ENCODE results near the gene PDGFRB. TPM values are rescaled to one million over a fixed set of nuclear protein-coding genes. Genes with fewer than 3 reads are reported as not detected.

PDGFRB gene
- total RNA-seq, 1 experiment from 2014 or later = not detected

GRCh38 chr5:150113047-150113744 is 42.4 kb downstream of the PDGFRB start:
- Histone ChIP-seq H2AFZ (ENCODE audit: low read length) (no peak overlapping the region), H4K20me1 (ENCODE audit: insufficient read depth, low read depth, low read length) (no peaks in the 10 kb centered on the region; the same call in 1 of the 2 replicates), H3K9me2 (replicated peaks; ENCODE audit: insufficient read depth, low read length) (no peaks in the 10 kb centered on the region), H3K9ac (ENCODE audit: low read length) (no peak overlapping the region), H3K36me3 (ENCODE audit: insufficient read depth, low read length) (no peaks in the 10 kb centered on the region), H3K27me3 (ENCODE audit: low read length) (no peaks in the 10 kb centered on the region), H3K27ac (ENCODE audit: low read length) (no peak overlapping the region), H3K4me3 (ENCODE audit: low read length) (no peak overlapping the region), H3K4me2 (ENCODE audit: low read depth, low read length, poor library complexity, severe bottlenecking) (no peak overlapping the region), H3K4me1 (ENCODE audit: low read length) (no peaks in the 10 kb centered on the region), H3K79me2 (ENCODE audit: low read length) (no peaks in the 10 kb centered on the region), H3K9me3 (ENCODE audit: low read length) (no peaks in the 10 kb centered on the region)
- no peak for DNase-seq

GRCh38 chr5:150112201-150113046 is 43.2 kb downstream of the PDGFRB start:
- no peaks in the 10 kb centered on the region for H3K27me3 ChIP-seq (ENCODE audit: low read length)
- no peak for DNase-seq
- no peaks in the 10 kb centered on the region for H3K36me3 ChIP-seq (ENCODE audit: insufficient read depth, low read length)
- no peaks in the 10 kb centered on the region; the same call in 1 of the 2 replicates for H4K20me1 ChIP-seq (ENCODE audit: insufficient read depth, low read depth, low read length)
- H3K79me2 ChIP-seq (ENCODE audit: low read length) = no peaks in the 10 kb centered on the region
- no peak overlapping the region for H3K9ac ChIP-seq (ENCODE audit: low read length)
- no peak overlapping the region for H3K27ac ChIP-seq (ENCODE audit: low read length)
- no peak overlapping the region for H2AFZ ChIP-seq (ENCODE audit: low read length)
- H3K4me2 ChIP-seq (ENCODE audit: low read depth, low read length, poor library complexity, severe bottlenecking) = no peak overlapping the region
- H3K9me3 ChIP-seq (ENCODE audit: low read length) = no peaks in the 10 kb centered on the region
- H3K4me3 ChIP-seq (ENCODE audit: low read length) = no peak overlapping the region
- no peaks in the 10 kb centered on the region for H3K9me2 ChIP-seq (replicated peaks; ENCODE audit: insufficient read depth, low read length)
- H3K4me1 ChIP-seq (ENCODE audit: low read length) = no peaks in the 10 kb centered on the region

- H2AFZ ChIP-seq (ENCODE audit: low read length) = no peak overlapping the region
- no peaks in the 10 kb centered on the region; the same call in 1 of the 2 replicates for H4K20me1 ChIP-seq (ENCODE audit: insufficient read depth, low read depth, low read length)
- H3K9ac ChIP-seq (ENCODE audit: low read length) = no peak overlapping the region
- no peak overlapping the region for H3K27ac ChIP-seq (ENCODE audit: low read length)
- H3K36me3 ChIP-seq (ENCODE audit: insufficient read depth, low read length) = no peaks in the 10 kb centered on the region
- no peak overlapping the region for H3K4me3 ChIP-seq (ENCODE audit: low read length)
- H3K79me2 ChIP-seq (ENCODE audit: low read length) = no peaks in the 10 kb centered on the region
- no peak for DNase-seq
- H3K27me3 ChIP-seq (ENCODE audit: low read length) = no peaks in the 10 kb centered on the region
- H3K4me2 ChIP-seq (ENCODE audit: low read depth, low read length, poor library complexity, severe bottlenecking) = no peak overlapping the region
- no peaks in the 10 kb centered on the region for H3K9me2 ChIP-seq (replicated peaks; ENCODE audit: insufficient read depth, low read length)
- no peaks in the 10 kb centered on the region for H3K4me1 ChIP-seq (ENCODE audit: low read length)
- no peaks in the 10 kb centered on the region for H3K9me3 ChIP-seq (ENCODE audit: low read length)
Measured at GRCh38 chr5:150111122-150111521, 44.5 kb downstream of the PDGFRB start.

- Histone ChIP-seq H3K27me3 (ENCODE audit: low read length) (no peaks in the 10 kb centered on the region), H3K36me3 (ENCODE audit: insufficient read depth, low read length) (no peaks in the 10 kb centered on the region), H3K9me3 (ENCODE audit: low read length) (no peaks in the 10 kb centered on the region), H3K27ac (ENCODE audit: low read length) (no peak overlapping the region), H3K4me1 (ENCODE audit: low read length) (no peaks in the 10 kb centered on the region), H3K9ac (ENCODE audit: low read length) (no peak overlapping the region), H4K20me1 (ENCODE audit: insufficient read depth, low read depth, low read length) (no peaks in the 10 kb centered on the region), H2AFZ (ENCODE audit: low read length) (no peak overlapping the region), H3K4me3 (ENCODE audit: low read length) (no peak overlapping the region), H3K9me2 (replicated peaks; ENCODE audit: insufficient read depth, low read length) (no peaks in the 10 kb centered on the region), H3K79me2 (ENCODE audit: low read length) (no peaks in the 10 kb centered on the region), H3K4me2 (ENCODE audit: low read depth, low read length, poor library complexity, severe bottlenecking) (no peak overlapping the region)
- no peak for DNase-seq
Measured at GRCh38 chr5:150109921-150110320, 45.7 kb downstream of the PDGFRB start.

GRCh38 chr5:150108711-150109514 is 46.7 kb downstream of the PDGFRB start:
- H3K79me2 ChIP-seq (ENCODE audit: low read length) = no peaks in the 10 kb centered on the region
- H3K4me2 ChIP-seq (ENCODE audit: low read depth, low read length, poor library complexity, severe bottlenecking) = no peak overlapping the region
- no peak overlapping the region for H3K27ac ChIP-seq (ENCODE audit: low read length)
- H2AFZ ChIP-seq (ENCODE audit: low read length) = no peak overlapping the region
- no peak overlapping the region for H3K4me3 ChIP-seq (ENCODE audit: low read length)
- no peaks in the 10 kb centered on the region for H4K20me1 ChIP-seq (ENCODE audit: insufficient read depth, low read depth, low read length)
- no peaks in the 10 kb centered on the region for H3K9me2 ChIP-seq (replicated peaks; ENCODE audit: insufficient read depth, low read length)
- DNase-seq = no peak
- H3K9me3 ChIP-seq (ENCODE audit: low read length) = no peaks in the 10 kb centered on the region
- H3K4me1 ChIP-seq (ENCODE audit: low read length) = no peaks in the 10 kb centered on the region
- no peak overlapping the region for H3K9ac ChIP-seq (ENCODE audit: low read length)
- no peaks in the 10 kb centered on the region for H3K36me3 ChIP-seq (ENCODE audit: insufficient read depth, low read length)
- H3K27me3 ChIP-seq (ENCODE audit: low read length) = no peaks in the 10 kb centered on the region

- Histone ChIP-seq H3K9me2 (replicated peaks; ENCODE audit: insufficient read depth, low read length) (no peaks in the 10 kb centered on the region), H3K27me3 (ENCODE audit: low read length) (no peaks in the 10 kb centered on the region), H3K9ac (ENCODE audit: low read length) (no peak overlapping the region), H3K4me3 (ENCODE audit: low read length) (no peak overlapping the region), H3K9me3 (ENCODE audit: low read length) (no peaks in the 10 kb centered on the region), H3K4me2 (ENCODE audit: low read depth, low read length, poor library complexity, severe bottlenecking) (no peak overlapping the region), H3K27ac (ENCODE audit: low read length) (no peak overlapping the region), H3K36me3 (ENCODE audit: insufficient read depth, low read length) (no peaks in the 10 kb centered on the region), H3K4me1 (ENCODE audit: low read length) (no peaks in the 10 kb centered on the region), H2AFZ (ENCODE audit: low read length) (no peak overlapping the region), H4K20me1 (ENCODE audit: insufficient read depth, low read depth, low read length) (no peaks in the 10 kb centered on the region), H3K79me2 (ENCODE audit: low read length) (no peaks in the 10 kb centered on the region)
- DNase-seq = no peak
Measured at GRCh38 chr5:150107909-150108447, 47.7 kb downstream of the PDGFRB start.

GRCh38 chr5:150106674-150107426 is 48.8 kb downstream of the PDGFRB start:
- no peak overlapping the region for H3K27ac ChIP-seq (ENCODE audit: low read length)
- H3K36me3 ChIP-seq (ENCODE audit: insufficient read depth, low read length) = no peaks in the 10 kb centered on the region
- H3K79me2 ChIP-seq (ENCODE audit: low read length) = no peaks in the 10 kb centered on the region
- no peak overlapping the region for H3K4me3 ChIP-seq (ENCODE audit: low read length)
- H2AFZ ChIP-seq (ENCODE audit: low read length) = no peak overlapping the region
- H4K20me1 ChIP-seq (ENCODE audit: insufficient read depth, low read depth, low read length) = no peaks in the 10 kb centered on the region
- no peak overlapping the region for H3K9ac ChIP-seq (ENCODE audit: low read length)
- no peak overlapping the region for H3K4me2 ChIP-seq (ENCODE audit: low read depth, low read length, poor library complexity, severe bottlenecking)
- no peak for DNase-seq
- H3K4me1 ChIP-seq (ENCODE audit: low read length) = no peaks in the 10 kb centered on the region
- no peaks in the 10 kb centered on the region for H3K9me2 ChIP-seq (replicated peaks; ENCODE audit: insufficient read depth, low read length)
- no peaks in the 10 kb centered on the region for H3K9me3 ChIP-seq (ENCODE audit: low read length)
- no peaks in the 10 kb centered on the region for H3K27me3 ChIP-seq (ENCODE audit: low read length)
